Right forelimb (tissue), 1 donor: ENCODE data around the gene SYNGAP1.
"Not testable (repeated sequence)": the region's sequence is repeated elsewhere in the genome, so short reads cannot be mapped to it uniquely, and the experiment has no call there.

Experiments
- DNase-seq: peaks from one replicate; pipeline ENCODE4 v3.0.0-alpha.2; 2018

SYNGAP1 gene

GRCh38 chr6:33419580-33420490 is at the start of gene SYNGAP1:
TSS of gene SYNGAP1 (plus strand) at chr6:33420065. CDS start at chr6:33420265, 200 bp downstream.
- peak; percentile 82 for DNase-seq

- not testable (repeated sequence) for DNase-seq
Measured at GRCh38 chr6:33371901-33372300, 48.0 kb upstream of the SYNGAP1 start.

- no peak for DNase-seq
Measured at GRCh38 chr6:33372526-33373123, 47.2 kb upstream of the SYNGAP1 start.

- no peak for DNase-seq
Measured at GRCh38 chr6:33373960-33374910, 45.6 kb upstream of the SYNGAP1 start.

- peak; percentile 85 for DNase-seq
Measured at GRCh38 chr6:33375143-33375671, 44.7 kb upstream of the SYNGAP1 start.

GRCh38 chr6:33377171-33377570 is 42.7 kb upstream of the SYNGAP1 start:
- no peak for DNase-seq

- not testable (repeated sequence) for DNase-seq
Measured at GRCh38 chr6:33379184-33379583, 40.7 kb upstream of the SYNGAP1 start.

- no peak for DNase-seq
Measured at GRCh38 chr6:33380272-33380981, 39.4 kb upstream of the SYNGAP1 start.

GRCh38 chr6:33383427-33384185 is 36.3 kb upstream of the SYNGAP1 start:
- no peak for DNase-seq

GRCh38 chr6:33384581-33385020 is 35.3 kb upstream of the SYNGAP1 start:
- DNase-seq, result no peak

- DNase-seq, result no peak
Measured at GRCh38 chr6:33390173-33390572, 29.7 kb upstream of the SYNGAP1 start.

- no peak for DNase-seq
Measured at GRCh38 chr6:33390767-33391277, 29.0 kb upstream of the SYNGAP1 start.

GRCh38 chr6:33391278-33391921 is 28.5 kb upstream of the SYNGAP1 start, which contains the start of gene KIFC1:
TSS of gene KIFC1 (plus strand) at chr6:33391823. CDS start at chr6:33391986, 163 bp downstream.
- peak; percentile 99 for DNase-seq

- DNase-seq, result no peak
Measured at GRCh38 chr6:33391922-33392594, 27.8 kb upstream of the SYNGAP1 start.

GRCh38 chr6:33392595-33392948 is 27.3 kb upstream of the SYNGAP1 start:
- no peak for DNase-seq

GRCh38 chr6:33392979-33393378 is 26.9 kb upstream of the SYNGAP1 start:
- no peak for DNase-seq

- DNase-seq, result no peak
Measured at GRCh38 chr6:33397541-33397940, 22.3 kb upstream of the SYNGAP1 start.

- DNase-seq, result not testable (repeated sequence)
Measured at GRCh38 chr6:33398601-33399000, 21.3 kb upstream of the SYNGAP1 start.

- not testable (repeated sequence) for DNase-seq
Measured at GRCh38 chr6:33399881-33400280, 20.0 kb upstream of the SYNGAP1 start.

- DNase-seq, result no peak
Measured at GRCh38 chr6:33404884-33405283, 15.0 kb upstream of the SYNGAP1 start.
